H9 (cell line): Measurements from ENCODE around the gene CYP2W1. TPM values are rescaled to one million over a fixed set of nuclear protein-coding genes. Genes with fewer than 3 reads are reported as not detected.

Source experiments
- DNase-seq: peaks from one replicate; pipeline ENCODE4 v3.0.0-alpha.2; 2017
- H2AFZ ChIP-seq: one replicate; pipeline ENCODE4 v1.6.1; 2013; ENCODE audit warnings: mild to moderate bottlenecking, low read length, control low read depth, moderate library complexity
- H2AK5ac ChIP-seq: 2 replicates; pipeline ENCODE4 v1.6.1; 2013; ENCODE audit warnings: low read length, control low read depth, mixed read lengths; ENCODE audit not compliant: insufficient read length
- H2BK120ac ChIP-seq: one replicate; pipeline ENCODE4 v1.6.1; 2013; ENCODE audit warnings: low read depth, mild to moderate bottlenecking, low read length, control low read depth, inconsistent platforms; ENCODE audit not compliant: poor library complexity, severe bottlenecking
- H2BK12ac ChIP-seq: 2 replicates; pipeline ENCODE4 v1.6.1; 2013; ENCODE audit warnings: low read length, control low read depth, mixed read lengths, low read depth; ENCODE audit not compliant: insufficient read length
- H2BK15ac ChIP-seq: 2 replicates; pipeline ENCODE4 v1.6.1; 2013; ENCODE audit warnings: low read depth, low read length, control low read depth
- H2BK20ac ChIP-seq: one replicate; pipeline ENCODE4 v1.6.1; 2013; ENCODE audit warnings: low read depth, mild to moderate bottlenecking, low read length, control low read depth, inconsistent platforms; ENCODE audit not compliant: poor library complexity, severe bottlenecking
- H2BK5ac ChIP-seq: 2 replicates; pipeline ENCODE4 v1.6.1; 2013; ENCODE audit warnings: low read length, control low read depth, mixed read lengths; ENCODE audit not compliant: insufficient read length
- H3K14ac ChIP-seq: 2 replicates; pipeline ENCODE4 v1.6.1; 2013; ENCODE audit warnings: low read length, control low read depth; ENCODE audit not compliant: insufficient read depth
- H3K18ac ChIP-seq: 2 replicates; pipeline ENCODE4 v1.6.1; 2013; ENCODE audit warnings: low read depth, mild to moderate bottlenecking, mixed read lengths, low read length, control low read depth; ENCODE audit not compliant: insufficient read length
- H3K23ac ChIP-seq: 2 replicates; pipeline ENCODE4 v1.6.1; 2013; ENCODE audit warnings: low read length, control low read depth, mixed read lengths, low read depth; ENCODE audit not compliant: insufficient read length
- H3K23me2 ChIP-seq: 2 replicates; pipeline ENCODE4 v1.6.1; 2013; ENCODE audit warnings: low read depth, mild to moderate bottlenecking, mixed read lengths, low read length, control low read depth; ENCODE audit not compliant: insufficient read length, poor library complexity, severe bottlenecking
- H3K27ac ChIP-seq: 2 replicates; pipeline ENCODE4 v1.5.1; 2013; ENCODE audit warnings: low read length, control low read depth, mixed read lengths, low read depth; ENCODE audit not compliant: insufficient read length
- H3K27me3 ChIP-seq: 2 replicates; pipeline ENCODE4 v1.6.1; 2013; ENCODE audit warnings: low read length, control low read depth, inconsistent platforms; ENCODE audit not compliant: insufficient read depth
- H3K4ac ChIP-seq: 2 replicates; pipeline ENCODE4 v1.6.1; 2013; ENCODE audit warnings: low read depth, mild to moderate bottlenecking, control low read depth, inconsistent platforms, low read length, moderate library complexity
- H3K4me1 ChIP-seq: 2 replicates; pipeline ENCODE4 v1.6.1; 2013; ENCODE audit warnings: low read length, control low read depth, inconsistent platforms; ENCODE audit not compliant: insufficient read depth
- H3K4me2 ChIP-seq: 2 replicates; pipeline ENCODE4 v1.6.1; 2013; ENCODE audit warnings: low read length, control low read depth, mixed read lengths; ENCODE audit not compliant: insufficient read length, insufficient read depth
- H3K56ac ChIP-seq: 2 replicates; pipeline ENCODE4 v1.6.1; 2013; ENCODE audit warnings: low read depth, mild to moderate bottlenecking, mixed read lengths, low read length, control low read depth; ENCODE audit not compliant: insufficient read length
- H3K79me1 ChIP-seq: 2 replicates; pipeline ENCODE4 v1.6.1; 2013; ENCODE audit warnings: low read depth, mild to moderate bottlenecking, moderate library complexity, low read length, control low read depth, inconsistent platforms; ENCODE audit not compliant: insufficient read depth, poor library complexity, severe bottlenecking
- H3K79me2 ChIP-seq: 2 replicates; pipeline ENCODE4 v1.6.1; 2013; ENCODE audit warnings: low read length, control low read depth, inconsistent platforms; ENCODE audit not compliant: insufficient read depth
- H3K9ac ChIP-seq: 2 replicates; pipeline ENCODE4 v1.6.1; 2013; ENCODE audit warnings: low read length, control low read depth, mixed read lengths; ENCODE audit not compliant: insufficient read length; ENCODE audit errors: extremely low read depth
- H3K9me3 ChIP-seq: one replicate; pipeline ENCODE4 v1.6.1; 2013; ENCODE audit warnings: low read depth, low read length, inconsistent platforms; ENCODE audit not compliant: control insufficient read depth
- H3T11ph ChIP-seq: one replicate; pipeline ENCODE4 v1.6.1; 2013; ENCODE audit warnings: mild to moderate bottlenecking, low read length, control low read depth, inconsistent platforms
- H4K20me1 ChIP-seq: one replicate; pipeline ENCODE4 v1.6.1; 2013; ENCODE audit not compliant: control insufficient read depth, insufficient read length, insufficient read depth
- H4K5ac ChIP-seq: 2 replicates; pipeline ENCODE4 v1.6.1; 2013; ENCODE audit warnings: low read depth, mild to moderate bottlenecking, mixed read lengths, low read length, control low read depth; ENCODE audit not compliant: insufficient read length
- H4K8ac ChIP-seq: replicated peaks from 2 replicates; pipeline ENCODE4 v1.6.1; 2013; ENCODE audit warnings: low read length, control low read depth, mixed read lengths, low read depth; ENCODE audit not compliant: insufficient read length
- H4K91ac ChIP-seq: 2 replicates; pipeline ENCODE4 v1.6.1; 2013; ENCODE audit warnings: low read depth, mild to moderate bottlenecking, moderate library complexity, mixed read lengths, low read length, control low read depth; ENCODE audit not compliant: insufficient read length
- H3K27ac Mint-ChIP-seq, 3 experiments: 2 replicates in 2 of 3; 3 replicates in 1 of 3; pipeline ENCODE4 v1.8.0; 2020 to 2021; ENCODE audit warnings: mixed read lengths in 3 of 3, mild to moderate bottlenecking in 1 of 3, moderate library complexity in 1 of 3
- H3K27me3 Mint-ChIP-seq: 2 replicates; pipeline ENCODE4 v1.8.0; 2021; ENCODE audit warnings: low read depth, mild to moderate bottlenecking, moderate library complexity, mixed read lengths
- H3K36me3 Mint-ChIP-seq, 3 experiments: 2 replicates in 2 of 3; 3 replicates in 1 of 3; pipeline ENCODE4 v1.8.0; 2020 to 2021; ENCODE audit warnings: low read depth in 3 of 3, mixed read lengths in 3 of 3; ENCODE audit not compliant: insufficient read depth in 1 of 3
- H3K4me1 Mint-ChIP-seq, 2 experiments: 2 replicates each; pipeline ENCODE4 v1.8.0; 2020; ENCODE audit warnings: mixed read lengths in 2 of 2
- H3K4me3 Mint-ChIP-seq, 2 experiments: 2 replicates in 1 of 2; 3 replicates in 1 of 2; pipeline ENCODE4 v1.8.0; 2020 to 2021; ENCODE audit warnings: mild to moderate bottlenecking in 2 of 2, mixed read lengths in 2 of 2, moderate library complexity in 1 of 2
- H3K9me3 Mint-ChIP-seq, 2 experiments: 2 replicates in 1 of 2; 3 replicates in 1 of 2; pipeline ENCODE4 v1.8.0; 2020; ENCODE audit warnings: mild to moderate bottlenecking in 2 of 2, mixed read lengths in 2 of 2, moderate library complexity in 1 of 2
- CTCF ChIP-seq: fragments of 200-600 bp; sonication (generic); conservative IDR thresholded peaks from 3 replicates; pipeline ENCODE4 v1.8.0; 2021; ENCODE audit warnings: antibody characterized with exemption, mild to moderate bottlenecking
- WGBS: extraction: QIAGEN DNeasy Blood & Tissue Kit; methylation state at CpG from one replicate; pipeline ENCODE4 v1.1.7; 2013; ENCODE audit warnings: missing lambda C conversion rate, low lambda C conversion rate, mixed read lengths; ENCODE audit not compliant: insufficient read length; ENCODE audit errors: extremely low coverage; 5-methylcytosine and 5-hydroxymethylcytosine counted together
- total RNA-seq: library from RNA; stranded (reverse); gene quantifications from 2 replicates; pipeline ENCODE4 v1.2.1, GENCODE V29; 2021

The CYP2W1 gene
- total RNA-seq, 1 experiment from 2014 or later: not detected

GRCh38 chr7:990933-991728, 8.2 kb downstream of the CYP2W1 start:
- peak overlapping the region in 2 of 3 experiments; percentile 55 to 81; a peak in 1 of 7 replicates for H3K27ac Mint-ChIP-seq
- TF ChIP-seq CTCF: no peak
- no peak for DNase-seq

More at GRCh38 chr7:990933-991728, 8.2 kb downstream of the CYP2W1 start:
- Histone ChIP-seq H2BK20ac (no peak overlapping the region), H2BK12ac (no peak overlapping the region), H2AFZ (no peak overlapping the region), H3K27ac (no peak overlapping the region), H2BK120ac (no peak overlapping the region), H4K8ac (no peak overlapping the region), H3K23me2 (no peaks in the 10 kb centered on the region), H4K20me1 (no peaks in the 10 kb centered on the region), H3T11ph (no peak overlapping the region), H2BK5ac (no peak overlapping the region), H3K4me2 (no peak overlapping the region), H3K79me1 (no peaks in the 10 kb centered on the region), H3K9ac (no peak overlapping the region), H3K4me1 (no peaks in the 10 kb centered on the region), H4K91ac (no peak overlapping the region), H3K18ac (no peak overlapping the region), H3K79me2 (no peaks in the 10 kb centered on the region), H3K56ac (no peak overlapping the region), H3K9me3 (no peaks in the 10 kb centered on the region), H3K23ac (no peak overlapping the region), H4K5ac (no peak overlapping the region), H3K14ac (no peak overlapping the region), H2AK5ac (no peak overlapping the region), H3K4ac (no peak overlapping the region), H2BK15ac (no peak overlapping the region), H3K27me3 (no peaks in the 10 kb centered on the region)
- no peaks in the 10 kb centered on the region for H3K9me3 Mint-ChIP-seq
- H3K36me3 Mint-ChIP-seq: no peaks in the 10 kb centered on the region; a peak in 1 of 7 replicates
- H3K27me3 Mint-ChIP-seq: no peaks in the 10 kb centered on the region; the same call in 1 of the 2 replicates
- no peak overlapping the region for H3K4me3 Mint-ChIP-seq
- WGBS: no CpG with 5 or more reads among the region's 35 CpGs
- H3K4me1 Mint-ChIP-seq: peaks cover 0 to 2% of the 10 kb centered on the region in 2 experiments; a peak in 2 of 4 replicates
